K562 (cell line): Measurements from ENCODE around the gene MAU2. TPM values are rescaled to one million over a fixed set of nuclear protein-coding genes. Genes with fewer than 3 reads are reported as not detected.

Experiments used
- ATAC-seq: fragments of 200-7000 bp; cut with Tn5 transposase; 3 replicates; pipeline ENCODE4 v1.9.1; 2020; ENCODE audit warnings: moderate library complexity
- BruUV-seq: library from RNA; stranded (reverse); fragments of 400-500 nt; replicated peaks from 2 replicates; lab custom pipeline; 2021; lab: Mats Ljungman, UMichigan
- CTCF ChIA-PET: fragments of 300-600 bp; formaldehyde crosslinking; extraction: SDS; loops from one replicate; lab custom pipeline; 2021; ENCODE audit warnings: low intra/inter-chr PET ratio; lab: Yijun Ruan, JAX
- POLR2A ChIA-PET: fragments of 300-600, 350-650 bp; sonication (Branson Sonifier 250); formaldehyde crosslinking; extraction: SDS; loops from one replicate; lab custom pipeline; 2021; ENCODE audit warnings: antibody characterized with exemption, inconsistent platforms; lab: Yijun Ruan, JAX
- DNase-seq, 4 experiments: peaks; one replicate each; pipeline versions ENCODE4 v3.0.0 to v3.0.0-alpha.2; 2011 to 2018; ENCODE audit warnings: low spot score in 3 of 4, mixed read lengths in 3 of 4; ENCODE audit errors: extremely low read depth in 1 of 4
- FAIRE-seq: peaks from 2 replicates; lab custom pipeline; 2011; peaks lifted over from hg19 to GRCh38; lab: Jason Lieb, UNC
- H2AFZ ChIP-seq: 2 replicates; pipeline ENCODE4 v1.6.0; 2011; ENCODE audit warnings: low read depth, low read length, control low read depth, inconsistent platforms
- H3K27ac ChIP-seq: fragments of 200-600 bp; 3 replicates; pipeline ENCODE4 v1.8.0; 2011; ENCODE audit warnings: low read depth, mild to moderate bottlenecking, control low read depth, inconsistent platforms, low read length, moderate library complexity, mixed read lengths; ENCODE audit errors: extremely low read depth
- H3K27me3 ChIP-seq, 2 experiments: fragments of 300-600 bp in 1 of 2; 2 replicates in 1 of 2; 3 replicates in 1 of 2; pipeline versions ENCODE4 v1.6.0 to v1.8.0; 2011; ENCODE audit warnings: inconsistent platforms in 2 of 2, low read length in 2 of 2, mild to moderate bottlenecking in 1 of 2, mixed read lengths in 1 of 2, moderate library complexity in 1 of 2; ENCODE audit not compliant: control insufficient read depth in 2 of 2, insufficient read depth in 2 of 2
- H3K36me3 ChIP-seq: fragments of 300-600 bp; 3 replicates; pipeline ENCODE4 v1.8.0; 2011; ENCODE audit warnings: mild to moderate bottlenecking, low read length, inconsistent platforms; ENCODE audit not compliant: control insufficient read depth, insufficient read depth
- H3K4me1 ChIP-seq, 2 experiments: fragments of 200-600 bp in 1 of 2; replicated peaks in 1 of 2; 2 replicates in 1 of 2; 3 replicates in 1 of 2; pipeline versions ENCODE4 v1.5.1 to v1.8.0; 2011; ENCODE audit warnings: inconsistent platforms in 2 of 2, low read length in 2 of 2, mild to moderate bottlenecking in 1 of 2, mixed read lengths in 1 of 2, moderate library complexity in 1 of 2; ENCODE audit not compliant: control insufficient read depth in 2 of 2, insufficient read depth in 2 of 2
- H3K4me2 ChIP-seq: 2 replicates; pipeline ENCODE4 v1.6.1; 2011; ENCODE audit warnings: low read length, control low read depth, inconsistent platforms, mixed read lengths; ENCODE audit not compliant: insufficient read depth
- H3K4me3 ChIP-seq: fragments of 200-600 bp; sonication (generic), shearing (Covaris generic); 2 replicates; pipeline ENCODE4 v1.5.1; 2016; ENCODE audit warnings: control low read depth, inconsistent platforms
- H3K79me2 ChIP-seq: fragments of 200-600 bp; 3 replicates; pipeline ENCODE4 v1.8.0; 2011; ENCODE audit warnings: low read length, inconsistent platforms; ENCODE audit not compliant: control insufficient read depth, insufficient read depth
- H3K9ac ChIP-seq, 2 experiments: 2 replicates each; pipeline versions ENCODE4 v1.6.0 to v1.6.1; 2011; ENCODE audit warnings: low read depth in 2 of 2, low read length in 2 of 2, control low read depth in 1 of 2, inconsistent platforms in 1 of 2, mild to moderate bottlenecking in 1 of 2, mixed read lengths in 1 of 2; ENCODE audit not compliant: insufficient read depth in 1 of 2
- H3K9me1 ChIP-seq: one replicate; pipeline ENCODE4 v1.6.0; 2011; ENCODE audit warnings: inconsistent platforms, mild to moderate bottlenecking, low read length, moderate library complexity; ENCODE audit not compliant: control insufficient read depth, insufficient read depth
- H3K9me3 ChIP-seq: replicated peaks from 2 replicates; pipeline ENCODE4 v1.5.1; 2011; ENCODE audit warnings: low read depth, low read length, inconsistent platforms; ENCODE audit not compliant: control insufficient read depth, insufficient read depth
- H4K20me1 ChIP-seq: replicated peaks from 2 replicates; pipeline ENCODE4 v1.6.1; 2011; ENCODE audit warnings: low read length, inconsistent platforms, mixed read lengths; ENCODE audit not compliant: control insufficient read depth, insufficient read depth
- BCL6 ChIP-seq: fragments of 250-450 bp; sonication (Bioruptor Pico); IDR thresholded peaks from 2 replicates; pipeline ENCODE4 v1.4.0; 2020
- CTCFL ChIP-seq: IDR thresholded peaks from 2 replicates; pipeline ENCODE4 v1.6.1; 2011; ENCODE audit warnings: borderline replicate concordance, low read depth, mild to moderate bottlenecking, moderate library complexity, low read length; ENCODE audit not compliant: insufficient read depth, poor library complexity, severe bottlenecking
- FIP1L1 ChIP-seq: fragments of 200-400 bp; formaldehyde crosslinking; IDR thresholded peaks from 2 replicates; pipeline ENCODE4 v1.6.1; 2018; ENCODE audit warnings: mild to moderate bottlenecking, low read depth, low read length; ENCODE audit not compliant: poor library complexity, severe bottlenecking
- FOXO4 ChIP-seq: fragments of 450-650 bp; formaldehyde crosslinking; IDR thresholded peaks from 2 replicates; pipeline ENCODE4 v1.4.0; 2020; ENCODE audit warnings: mild to moderate bottlenecking, moderate library complexity
- LARP7 ChIP-seq: fragments of 450-650 bp; IDR thresholded peaks from 2 replicates; pipeline ENCODE4 v1.6.1; 2016
- MTA3 ChIP-seq: fragments of 450-650 bp; formaldehyde crosslinking; IDR thresholded peaks from 2 replicates; pipeline ENCODE4 v1.6.1; 2017; ENCODE audit warnings: mild to moderate bottlenecking, borderline replicate concordance
- NCOA4 ChIP-seq: fragments of 450-650 bp; IDR thresholded peaks from 2 replicates; pipeline ENCODE4 v1.6.1; 2018; ENCODE audit warnings: mild to moderate bottlenecking; ENCODE audit not compliant: partially characterized antibody
- NR4A1 ChIP-seq, 2 experiments: fragments of 250-450 bp in 1 of 2; fragments of 450-650 bp in 1 of 2; sonication (Bioruptor Pico) in 1 of 2; IDR thresholded peaks; 2 replicates each; pipeline versions ENCODE4 v1.4.0 to v1.6.1; 2016 to 2020; ENCODE audit warnings: mild to moderate bottlenecking in 2 of 2, missing compliant biosample characterization in 1 of 2, missing genetic modification characterization in 1 of 2, moderate library complexity in 1 of 2
- NRF1 ChIP-seq, 2 experiments: fragments of 450-650 bp; IDR thresholded peaks in 1 of 2; conservative IDR thresholded peaks in 1 of 2; 2 replicates each; pipeline ENCODE4 v1.6.1; 2014; ENCODE audit warnings: mild to moderate bottlenecking in 2 of 2
- POLR2H ChIP-seq: IDR thresholded peaks from 2 replicates; pipeline ENCODE4 v1.6.1; 2016; ENCODE audit warnings: missing genetic modification characterization, low read depth, mild to moderate bottlenecking, control low read depth, missing compliant biosample characterization, moderate library complexity
- RCOR1 ChIP-seq, 2 experiments: IDR thresholded peaks; 2 replicates each; pipeline ENCODE4 v1.6.1; 2012; ENCODE audit warnings: low read depth in 2 of 2, low read length in 2 of 2, borderline replicate concordance in 1 of 2, improper control_type of control experiment in 1 of 2
- WHSC1 ChIP-seq: IDR thresholded peaks from one replicate; pipeline ENCODE4 v1.6.1; 2012; ENCODE audit warnings: low read length, control low read depth, inconsistent platforms
- ZNF24 ChIP-seq: fragments of 450-650 bp; IDR thresholded peaks from 2 replicates; pipeline ENCODE4 v1.6.1; 2016
- ZNF408 ChIP-seq: fragments of 250-450 bp; sonication (Bioruptor Pico); IDR thresholded peaks from 2 replicates; pipeline ENCODE4 v1.4.0; 2020; ENCODE audit warnings: low read depth, mild to moderate bottlenecking, moderate library complexity
- WGBS: fragments of 100-300 bp; shearing (Covaris generic); methylation state at CpG from one replicate; pipeline ENCODE4 v1.1.6; 2016; ENCODE audit warnings: low coverage, mixed read lengths; ENCODE audit not compliant: insufficient coverage; ENCODE audit errors: missing lambda C conversion rate; 5-methylcytosine and 5-hydroxymethylcytosine counted together
- in situ Hi-C: fragments of 300-500 bp; cut with MboI; formaldehyde crosslinking; loops from 4 replicates; pipeline ENCODE4 v1.15.0; 2018; ENCODE audit warnings: inconsistent platforms, mixed read lengths
- intact Hi-C: fragments of 100-400 bp; cut with micrococcal nuclease; formaldehyde crosslinking; loops from 2 replicates; pipeline ENCODE4 v1.14.2; 2022
- polyA plus RNA-seq, 8 experiments: library from polyadenylated mRNA; depleted of rRNA in 4 of 8; stranded (reverse) in 5 of 8; unstranded in 3 of 8; fragments of >200 nt; fragmentation: Nextera tagmentation in 2 of 8; fragmentation: Illumina TruSeq in 1 of 8; extraction: Ambion mirVana in 2 of 8; extraction: Trizol in 1 of 8; gene quantifications; 2 replicates each; pipeline versions ENCODE4 v1.2.1 to v1.2.3, GENCODE V29; 2011 to 2014; ENCODE audit warnings: inconsistent platforms in 1 of 8, missing spikeins in 1 of 8
- total RNA-seq, 7 experiments: library from RNA; depleted of rRNA in 6 of 7; stranded (reverse); fragments of >200 nt in 6 of 7; fragmentation: Illumina TruSeq in 2 of 7; extraction: Trizol in 2 of 7; gene quantifications; 2 replicates each; pipeline versions ENCODE4 v1.2.1 to v1.2.3, GENCODE V29; 2011 to 2021; ENCODE audit warnings: low replicate concordance in 1 of 7

Gene MAU2
- total and polyA plus RNA-seq, 9 of the 15 experiments (the other 6 are each of a cell fraction or from before 2014, with no cell fraction given) = 1.2 to 48.1 (median 19.4) TPM

- H3K36me3 ChIP-seq = peaks cover 75% of the 10 kb centered on the region
These were observed 40.8 kb upstream of the MAU2 start for GRCh38 chr19:19279853-19280252.

More at GRCh38 chr19:19279853-19280252, 40.8 kb upstream of the MAU2 start:
- no peaks in the 10 kb centered on the region; the same call in 1 of the 2 replicates for H4K20me1 ChIP-seq
- WGBS = 92% methylated on average over 15 of the region's 16 CpGs
- no peak overlapping the region; a peak in 1 of 4 replicates for H3K9ac ChIP-seq
- TF ChIP-seq POLR2H (tag) (no peak), WHSC1 (no peak), ZNF24 (no peak), RCOR1 (IDR thresholded peaks at IDR 0.05; ENCODE audit: borderline replicate concordance in 1 of 2, low read depth in 2 of 2, low read length in 2 of 2) (no peak), BCL6 (no peak), NCOA4 (no peak), NR4A1 (CRISPR knock-in tag; IDR thresholded peaks at IDR 0.05) (no peak), NR4A1 (tag; IDR thresholded peaks at IDR 0.05) (no peak), FOXO4 (no peak), CTCFL (no peak), FIP1L1 (no peak), LARP7 (no peak), MTA3 (no peak), ZNF408 (CRISPR knock-in tag) (no peak), NRF1 (conservative IDR thresholded peaks at IDR 0.05 in 1 of 2, IDR thresholded peaks at IDR 0.05 in 1 of 2) (no peak)
- BruUV-seq = no TSS peak
- no peak overlapping the region for H3K4me3 ChIP-seq
- no peak for FAIRE-seq
- in situ Hi-C loops (no loop called here), intact Hi-C loops (no loop called here)
- peaks cover 0 to 4% of the 10 kb centered on the region in 2 experiments; a peak in 1 of 5 replicates for H3K4me1 ChIP-seq
- ChIA-PET POLR2A (interaction anchor here (0.5 to 1.0 kb wide), 3 partner anchors 8 to 62 kb away, joined by 3 read pairs; no protein-coding TSS in a partner anchor), CTCF (no interaction called here)
- H3K9me1 ChIP-seq = no peaks in the 10 kb centered on the region
- H3K27me3 ChIP-seq = no peaks in the 10 kb centered on the region
- no peak for DNase-seq
- H3K27ac ChIP-seq = no peak overlapping the region
- no peak overlapping the region for H3K4me2 ChIP-seq
- H3K79me2 ChIP-seq = no peaks in the 10 kb centered on the region
- H2AFZ ChIP-seq = no peak overlapping the region
- H3K9me3 ChIP-seq = no peaks in the 10 kb centered on the region
- no peak for ATAC-seq
